Embryonic facial prominence (tissue), 1 donor: ENCODE data around the gene AP3B1.

ENCODE experiments used
- DNase-seq: peaks from one replicate; pipeline ENCODE4 v3.0.0-alpha.2; 2016; ENCODE audit errors: extremely low spot score

AP3B1 gene

GRCh38 chr5:78291687-78292086, 2.8 kb downstream of the AP3B1 start:
- no peak for DNase-seq

DNA sequence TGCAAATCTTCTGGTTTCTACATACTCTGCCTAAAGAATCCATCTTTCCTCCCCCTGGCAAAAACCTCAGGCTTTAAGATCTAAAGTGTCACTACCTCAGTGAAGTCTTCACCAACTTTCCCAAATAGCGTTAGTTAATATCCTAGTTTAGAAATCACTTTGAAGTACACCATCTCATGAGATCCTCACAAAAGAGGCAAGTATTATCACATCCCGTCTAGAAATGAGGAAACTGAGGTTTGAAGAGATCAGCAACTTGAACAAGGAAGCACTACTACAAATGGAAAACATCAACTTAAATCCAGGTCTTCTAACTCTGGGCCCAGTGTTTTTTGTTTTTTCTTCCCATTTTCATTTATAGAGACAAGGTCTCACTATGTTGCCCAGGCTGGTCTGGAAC, 4.6 kb downstream of the AP3B1 start:
- DNase-seq: no peak

DNA sequence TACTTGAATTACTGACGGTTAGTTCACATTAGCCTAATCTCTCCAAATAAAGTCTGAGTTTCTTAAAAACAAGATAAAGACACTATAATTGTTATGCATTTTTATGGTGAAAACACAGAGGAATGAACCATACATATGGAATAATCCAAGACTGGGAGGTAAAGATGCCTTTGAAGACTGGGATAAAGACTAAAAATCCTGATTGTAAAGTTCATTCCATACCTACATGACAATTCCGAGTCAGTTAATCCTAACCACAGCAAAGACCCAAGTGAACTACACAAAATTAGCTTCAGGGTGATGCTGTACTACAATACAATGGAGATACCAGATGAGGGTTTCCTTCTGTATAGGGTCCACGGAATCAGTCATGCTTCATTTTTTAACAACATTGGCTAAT, 6.3 kb downstream of the AP3B1 start:
- DNase-seq: no peak

- no peak for DNase-seq
Observed at GRCh38 chr5:78287833-78288232, 6.7 kb downstream of the AP3B1 start.

DNA sequence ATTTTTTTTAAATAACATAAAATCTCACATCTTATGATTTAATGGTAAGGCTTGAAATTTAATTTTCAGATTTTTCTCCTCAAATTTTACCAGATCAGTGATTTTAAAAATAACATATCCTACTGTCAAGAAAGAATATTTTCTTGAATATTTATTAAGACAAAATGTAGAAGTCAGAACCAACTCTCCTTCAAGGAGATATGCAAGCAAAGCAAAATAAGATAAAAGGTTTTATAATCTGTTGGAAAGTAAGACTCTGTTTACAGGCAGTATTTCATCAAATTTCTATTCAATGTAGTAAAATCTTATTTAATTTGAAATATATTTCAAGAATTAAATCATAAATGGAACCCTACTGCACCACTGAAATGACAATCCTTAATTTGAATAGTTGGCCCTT, 7.3 kb downstream of the AP3B1 start:
- DNase-seq: no peak

- no peak for DNase-seq
Observed at GRCh38 chr5:78286290-78286689, 8.2 kb downstream of the AP3B1 start.

DNA sequence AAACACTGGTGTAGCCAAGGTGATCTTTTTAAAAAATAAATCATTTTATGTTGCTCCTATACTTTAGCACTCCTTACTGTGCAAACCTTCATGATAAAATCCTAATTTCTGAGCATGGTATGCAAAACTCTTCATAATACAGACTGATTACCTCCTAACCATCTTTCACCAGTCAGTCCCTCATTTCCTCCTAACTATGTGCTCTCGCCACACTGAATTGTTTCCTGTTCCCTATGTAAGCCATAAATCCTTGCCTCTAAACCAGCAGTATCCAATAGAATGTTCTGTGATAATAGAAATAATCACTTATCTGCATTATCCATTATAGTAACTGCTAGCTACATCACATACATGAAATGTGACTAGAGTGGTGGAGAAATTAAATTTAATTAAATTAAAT, 10.7 kb downstream of the AP3B1 start:
- no peak for DNase-seq

DNA sequence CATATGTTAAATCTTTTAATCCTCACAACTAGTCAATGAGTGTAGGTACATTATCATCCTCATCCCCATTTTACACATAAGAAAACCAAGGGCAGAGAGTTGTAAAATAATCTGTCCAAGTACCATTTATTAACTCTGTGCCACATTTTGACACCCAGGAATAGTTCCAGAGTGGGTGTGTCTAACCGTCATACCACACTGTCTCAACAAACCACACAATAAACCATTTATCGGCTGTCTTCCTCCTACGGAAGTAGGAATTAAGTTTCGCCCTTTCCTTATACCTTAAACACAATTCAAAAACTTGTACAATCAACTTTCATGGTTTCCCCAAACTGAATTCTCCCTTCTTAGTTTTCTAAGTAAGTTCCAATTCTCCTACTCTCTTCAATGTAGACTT, 11.4 kb downstream of the AP3B1 start:
- DNase-seq: no peak

DNA sequence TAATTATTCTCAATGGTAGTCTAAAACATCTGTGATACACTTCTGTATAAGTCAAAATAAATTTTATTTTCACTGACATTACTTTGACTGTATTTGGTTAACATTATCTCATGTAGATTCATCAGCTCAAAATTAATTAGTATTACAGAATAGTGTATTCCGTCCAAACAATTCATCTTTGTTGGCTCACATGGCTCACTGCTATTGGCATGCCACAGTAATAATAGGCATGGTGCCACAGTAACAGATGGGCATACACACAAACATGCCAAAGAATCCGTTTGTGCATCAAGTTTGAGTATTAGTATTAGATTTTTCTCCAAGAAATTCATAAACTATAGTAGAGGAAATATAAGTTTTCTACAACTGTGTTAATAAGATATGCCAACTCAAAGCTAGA, 14.2 kb downstream of the AP3B1 start:
- no peak for DNase-seq

DNA sequence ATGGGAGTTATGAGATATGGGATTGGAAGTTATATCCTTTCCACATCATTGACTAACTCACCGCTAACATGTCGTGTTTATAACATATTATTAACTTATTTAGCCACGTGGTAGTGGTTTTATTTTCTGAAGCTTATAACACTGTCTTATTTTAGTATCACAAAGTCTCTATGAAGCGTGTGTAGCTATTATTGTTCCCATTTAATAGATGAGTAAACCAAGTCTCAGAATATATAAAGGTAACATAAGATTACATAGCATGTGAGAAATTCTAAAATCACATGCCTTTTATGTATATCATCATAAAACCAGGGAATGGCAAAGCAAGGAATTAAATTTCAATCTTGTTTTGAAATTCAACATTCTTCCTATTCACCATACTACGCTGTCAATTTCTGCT, 15.3 kb downstream of the AP3B1 start:
- DNase-seq: no peak

DNA sequence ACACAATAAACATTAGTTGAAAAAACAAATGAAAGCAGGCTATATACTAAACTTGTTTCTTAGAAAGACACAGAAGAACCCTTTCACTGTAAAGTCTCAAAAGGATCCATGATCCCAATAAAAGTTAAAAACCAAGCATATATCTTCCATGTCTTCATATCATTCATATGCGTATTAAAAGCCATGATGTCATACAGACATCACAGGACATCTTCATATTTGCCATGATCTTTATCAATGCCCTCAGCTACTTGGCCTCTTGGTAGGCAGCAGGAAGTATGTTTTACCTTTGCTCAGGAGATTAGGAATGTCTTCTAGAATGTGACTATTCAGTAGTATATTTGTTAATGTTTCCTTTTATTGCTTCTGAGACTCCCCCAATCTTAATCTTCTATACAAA, 16.8 kb downstream of the AP3B1 start:
- no peak for DNase-seq

- no peak for DNase-seq
Observed at GRCh38 chr5:78275998-78276543, 18.4 kb downstream of the AP3B1 start.

DNA sequence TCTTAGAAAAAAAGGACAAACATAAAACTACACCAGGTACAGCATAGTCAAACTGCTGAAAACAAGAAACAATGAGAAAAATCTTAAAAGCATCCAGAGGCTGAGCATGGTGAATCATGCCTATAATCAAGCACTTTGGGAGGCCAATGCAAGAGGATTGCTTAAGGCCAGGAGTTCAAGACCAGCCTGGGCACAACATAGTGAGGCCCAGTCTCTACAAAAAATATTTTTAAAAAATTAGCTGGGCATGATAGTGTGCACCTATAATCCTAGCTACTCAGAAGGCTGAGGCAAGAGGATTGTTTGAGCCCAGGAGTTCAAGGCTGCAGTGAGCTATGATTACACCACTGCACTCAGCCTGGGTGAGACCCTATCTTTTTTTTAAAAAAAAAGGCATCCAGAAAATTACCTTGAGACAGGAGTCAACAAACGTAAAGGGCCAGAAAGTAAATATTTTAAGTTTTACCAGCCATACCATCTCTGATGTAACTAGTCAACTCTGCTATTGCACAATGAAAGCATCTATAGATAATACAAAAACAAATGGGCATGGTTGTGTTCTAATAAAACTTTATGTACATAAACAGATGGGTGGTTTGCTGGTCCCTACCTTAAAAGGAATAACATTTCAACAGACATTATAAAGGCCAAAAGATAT, 19.8 kb downstream of the AP3B1 start:
- DNase-seq: no peak

- no peak for DNase-seq
Observed at GRCh38 chr5:78273436-78273835, 21.1 kb downstream of the AP3B1 start.

DNA sequence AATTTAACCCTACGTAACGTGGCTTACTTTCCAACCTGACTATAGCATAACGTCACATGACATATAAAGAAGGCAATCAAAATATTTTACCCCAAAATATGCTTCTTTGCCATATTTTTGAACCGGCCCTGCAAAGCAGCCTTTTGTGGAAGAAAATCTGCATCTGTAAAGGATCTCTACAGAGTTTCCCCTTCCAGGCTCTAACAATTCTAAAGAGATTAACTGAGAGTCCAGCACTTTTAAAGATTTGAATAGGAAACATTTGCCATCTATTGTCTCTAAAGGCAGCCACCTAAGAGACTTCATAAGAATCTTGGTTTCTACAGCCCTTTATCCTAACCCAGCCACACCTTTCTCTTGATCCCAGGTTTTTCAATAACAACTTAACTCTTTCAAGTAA, 22.7 kb downstream of the AP3B1 start:
- DNase-seq: no peak

GRCh38 chr5:78269088-78269703, 25.3 kb downstream of the AP3B1 start:
- DNase-seq: peak; percentile 12

DNA sequence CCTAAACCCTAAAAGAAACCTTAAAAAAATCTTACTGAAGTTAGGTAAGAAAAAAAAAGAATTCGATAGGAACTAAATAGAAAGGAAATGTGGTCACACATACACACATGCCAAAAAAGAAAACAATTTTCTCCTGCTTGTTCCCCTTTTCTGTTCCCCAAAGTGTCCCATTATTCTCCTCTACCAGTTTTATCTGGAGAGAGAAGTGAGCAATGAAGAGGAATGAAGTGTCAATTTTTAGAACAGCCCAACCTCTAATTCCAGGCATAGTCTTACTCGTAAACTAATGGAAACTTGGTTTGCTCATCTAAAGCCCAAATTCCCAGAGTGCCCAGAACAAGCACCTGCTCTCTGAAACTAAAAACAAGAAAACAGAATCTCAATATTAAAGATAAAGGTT, 26.1 kb downstream of the AP3B1 start:
- DNase-seq: no peak

DNA sequence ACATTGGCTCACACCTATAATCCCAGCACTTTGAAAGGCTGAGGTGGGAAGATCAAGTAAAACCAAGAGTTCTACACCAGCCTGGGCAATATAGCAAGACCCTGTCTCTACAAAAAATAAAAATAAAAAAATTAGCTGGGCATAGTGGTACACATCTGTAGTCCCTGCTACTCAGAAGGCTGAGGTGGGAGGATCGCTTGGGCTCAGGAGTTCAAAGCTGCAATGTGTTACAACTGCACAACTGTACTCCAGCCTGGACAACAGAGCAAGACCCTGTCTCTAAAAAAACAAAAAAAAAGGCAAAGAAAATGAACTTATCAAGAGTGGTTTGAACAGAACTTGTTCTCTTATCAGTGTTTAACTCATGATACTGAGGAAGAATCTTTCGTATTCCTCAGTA, 29.3 kb downstream of the AP3B1 start:
- DNase-seq: no peak

DNA sequence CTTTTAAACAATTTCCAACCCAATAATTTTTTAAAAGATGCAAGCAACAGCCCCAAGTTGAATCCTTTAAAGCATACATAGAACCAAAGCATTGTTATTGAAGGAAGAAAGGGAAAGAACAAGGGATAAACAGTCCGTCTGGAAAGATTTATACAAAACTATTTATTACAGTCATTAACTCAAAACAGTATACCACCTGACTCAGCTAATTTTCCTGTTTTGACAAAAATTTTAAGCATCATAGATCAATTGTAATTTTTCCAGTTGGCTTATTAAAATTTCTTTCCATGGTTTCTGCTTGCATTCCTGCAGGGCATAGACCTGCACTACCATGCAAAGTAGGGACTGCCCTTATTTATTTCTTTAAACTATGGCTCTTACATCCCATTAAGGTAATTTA, 29.9 kb downstream of the AP3B1 start:
- DNase-seq: no peak

DNA sequence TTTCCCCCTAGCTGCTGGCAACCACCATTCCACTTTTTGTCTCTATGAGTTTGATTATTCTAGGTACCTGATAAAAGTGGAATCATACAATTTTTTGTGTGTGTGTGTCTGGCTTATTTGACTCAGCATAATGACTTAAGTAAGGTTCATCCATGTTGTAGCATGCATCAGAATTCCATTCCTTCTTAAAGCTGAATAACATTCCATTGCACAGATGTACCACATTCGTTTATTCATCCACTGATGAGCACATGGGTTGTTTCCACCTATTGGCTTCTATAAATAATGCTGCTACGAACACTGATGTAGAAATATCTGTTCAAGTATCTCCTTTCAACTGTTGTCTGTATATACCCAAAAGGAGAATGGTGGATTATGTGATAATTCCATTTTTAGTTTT, 33.7 kb downstream of the AP3B1 start:
- no peak for DNase-seq

GRCh38 chr5:78253201-78253600, 41.3 kb downstream of the AP3B1 start:
- DNase-seq: no peak

DNA sequence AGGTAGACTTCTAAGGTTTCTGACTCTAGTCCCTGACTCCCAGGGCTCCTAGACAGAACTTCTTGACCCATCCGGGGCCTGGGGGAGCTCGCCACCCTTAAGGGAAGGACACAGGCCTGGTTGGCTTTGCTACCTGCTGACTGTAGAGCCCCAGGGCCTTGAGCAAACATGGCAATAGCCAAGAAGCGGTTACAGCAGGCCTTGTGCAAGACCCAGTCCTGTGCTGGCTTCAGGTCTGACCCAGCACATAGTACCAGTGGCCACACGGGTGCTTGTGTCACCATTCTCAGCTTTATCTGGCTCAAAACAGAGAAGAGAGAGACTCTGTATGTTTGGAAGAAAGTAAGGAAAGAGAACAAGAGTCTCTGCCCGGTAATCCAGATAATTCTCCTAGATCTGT, 41.8 kb downstream of the AP3B1 start:
- no peak for DNase-seq

DNA sequence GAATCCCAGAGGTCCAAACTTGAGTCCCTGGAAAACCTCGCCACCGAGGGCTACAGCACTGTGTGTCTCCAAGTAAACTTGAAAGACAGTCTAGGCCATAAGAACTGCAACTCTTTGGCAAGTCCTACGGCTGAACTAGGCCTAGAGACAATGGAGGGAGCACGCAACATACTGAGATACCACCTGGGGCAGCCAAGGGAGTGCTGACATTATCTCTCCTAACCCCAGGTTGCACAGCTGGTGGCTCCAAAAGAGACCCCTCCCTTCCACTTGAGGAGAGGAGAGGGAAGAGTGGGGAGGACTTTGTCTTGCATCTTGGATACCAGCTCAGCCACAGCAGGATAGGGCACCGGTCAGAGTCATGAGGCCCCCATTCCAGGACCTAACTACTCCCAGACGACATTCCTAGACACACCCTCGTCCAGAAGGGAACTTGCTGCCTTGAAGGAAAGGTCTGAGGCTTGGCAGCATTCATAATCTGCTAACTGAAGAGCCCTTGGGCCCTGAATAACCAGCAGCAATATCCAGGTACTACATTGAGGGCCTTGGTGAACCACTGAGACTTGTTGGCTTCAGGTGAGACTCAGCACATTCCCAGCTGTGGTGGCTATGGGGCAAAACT, 42.7 kb downstream of the AP3B1 start:
- no peak for DNase-seq
